Left lung (tissue), 10 donors: Measurements from ENCODE around the gene IL17RC. TPM values are rescaled to one million over a fixed set of nuclear protein-coding genes. Genes with fewer than 3 reads are reported as not detected.

ENCODE experiments used
- ATAC-seq: fragments of 200-7000 bp; cut with Tn5 transposase; one replicate; pipeline ENCODE4 v1.9.1; 2020; ENCODE audit warnings: moderate library complexity
- DNase-seq, 4 donors: peaks; one replicate each; pipeline ENCODE4 v3.0.0-alpha.2; 2013 to 2020
- H3K27ac ChIP-seq, 2 donors: fragments of 200-600 bp; sonication (generic) in 1 of 2; one replicate each; pipeline versions ENCODE4 v1.5.0 to v1.8.0; 2020 to 2021
- H3K27me3 ChIP-seq, 2 donors: fragments of 200-600 bp; sonication (generic) in 1 of 2; one replicate each; pipeline versions ENCODE4 v1.5.0 to v1.8.0; 2020 to 2021
- H3K36me3 ChIP-seq, 2 donors: fragments of 200-600 bp; sonication (generic) in 1 of 2; one replicate each; pipeline versions ENCODE4 v1.5.0 to v1.8.0; 2020 to 2021
- H3K4me1 ChIP-seq, 2 donors: fragments of 200-600 bp; one replicate each; pipeline ENCODE4 v1.8.0; 2021
- H3K4me3 ChIP-seq, 2 donors: fragments of 200-600 bp; sonication (generic) in 1 of 2; one replicate each; pipeline versions ENCODE4 v1.5.0 to v1.8.0; 2020 to 2021; ENCODE audit warnings: mild to moderate bottlenecking in 1 of 2
- H3K9me3 ChIP-seq, 2 donors: fragments of 200-600 bp; sonication (generic) in 1 of 2; one replicate each; pipeline versions ENCODE4 v1.5.0 to v1.8.0; 2020 to 2021
- CTCF ChIP-seq, 2 donors: fragments of 200-600 bp; sonication (generic) in 1 of 2; IDR thresholded peaks; one replicate each; pipeline versions ENCODE4 v1.5.0 to v1.8.0; 2021; ENCODE audit warnings: antibody characterized with exemption in 2 of 2
- intact Hi-C, 2 donors: fragments of 100-400 bp; cut with DNase I; formaldehyde crosslinking; loops; one replicate each; pipeline versions ENCODE4 v1.11.2 to v1.14.2; 2022
- polyA plus RNA-seq, 6 donors: library from polyadenylated mRNA; unstranded; fragments of 120-200 nt; gene quantifications; one replicate each; pipeline ENCODE4 v1.2.1, GENCODE V29; 2013; ENCODE audit not compliant: insufficient read length in 6 of 6
- total RNA-seq, 2 donors: library from RNA; stranded (reverse); fragmentation: NEBNext Ultra II Directional; extraction: Animal tissue kit (Norgen Biotek cat#: 25700); gene quantifications; one replicate each; pipeline ENCODE4 v1.2.1, GENCODE V29; 2021
- donor health status: DM: no; HTN: yes; CAD: no.
- donor health status: DM: no; HTN: no; CAD: no.

IL17RC gene
- total and polyA plus RNA-seq, 8 donors, result 20.4 to 54.4 (median 46.9) TPM

GRCh38 chr3:9957214-9957613 lies 40.3 kb downstream of the IL17RC start:
- intact Hi-C loops, result no loop called here

GRCh38 chr3:9965200-9965875 lies 48.4 kb downstream of the IL17RC start:
- no peaks in the 10 kb centered on the region for H3K9me3 ChIP-seq
- ATAC-seq, result no peak
- TF ChIP-seq CTCF (IDR thresholded peaks at IDR 0.05), result no peak
- no peak overlapping the region for H3K27ac ChIP-seq
- H3K27me3 ChIP-seq, result no peaks in the 10 kb centered on the region
- H3K4me3 ChIP-seq, result no peak overlapping the region
- no peak for DNase-seq
- H3K4me1 ChIP-seq, result no peaks in the 10 kb centered on the region
- intact Hi-C loops, result no loop called here
- peaks cover 5 to 88% of the 10 kb centered on the region in 2 donors for H3K36me3 ChIP-seq

More at GRCh38 chr3:9957214-9957613, 40.3 kb downstream of the IL17RC start:
- Histone ChIP-seq H3K27me3 (peaks cover 0 to 2% of the 10 kb centered on the region in 2 donors), H3K27ac (no peak overlapping the region), H3K9me3 (no peaks in the 10 kb centered on the region), H3K36me3 (peaks cover 0 to 14% of the 10 kb centered on the region in 2 donors), H3K4me3 (no peak overlapping the region), H3K4me1 (peaks cover under 1 to 3% of the 10 kb centered on the region in 2 donors)
- TF ChIP-seq CTCF (IDR thresholded peaks at IDR 0.05), result no peak
- DNase-seq (no peak), ATAC-seq (no peak)

- ATAC-seq (no peak), DNase-seq (no peak)
- intact Hi-C loops, result no loop called here
- no peaks in the 10 kb centered on the region for H3K27me3 ChIP-seq
- no peak overlapping the region for H3K4me3 ChIP-seq
- no peak overlapping the region for H3K27ac ChIP-seq
- H3K4me1 ChIP-seq, result no peaks in the 10 kb centered on the region
- TF ChIP-seq CTCF (IDR thresholded peaks at IDR 0.05), result no peak
- peaks cover 5 to 93% of the 10 kb centered on the region in 2 donors for H3K36me3 ChIP-seq
- H3K9me3 ChIP-seq, result no peaks in the 10 kb centered on the region
These were observed 49.9 kb downstream of the IL17RC start for GRCh38 chr3:9966841-9967240.

GRCh38 chr3:9969632-9970019 lies 52.7 kb downstream of the IL17RC start:
- Histone ChIP-seq H3K4me1 (no peaks in the 10 kb centered on the region), H3K36me3 (peaks cover 5 to 95% of the 10 kb centered on the region in 2 donors), H3K27me3 (no peaks in the 10 kb centered on the region), H3K4me3 (no peak overlapping the region), H3K27ac (peak overlapping the region; percentile 43 to 50), H3K9me3 (no peaks in the 10 kb centered on the region)
- no peak for ATAC-seq
- intact Hi-C loops, result no loop called here
- no peak for TF ChIP-seq CTCF (IDR thresholded peaks at IDR 0.05)
- no peak for DNase-seq

- Histone ChIP-seq H3K4me1 (no peaks in the 10 kb centered on the region), H3K27ac (peak overlapping the region; percentile 43 to 50), H3K4me3 (no peak overlapping the region), H3K9me3 (no peaks in the 10 kb centered on the region), H3K27me3 (no peaks in the 10 kb centered on the region), H3K36me3 (peaks cover 5 to 95% of the 10 kb centered on the region in 2 donors)
- intact Hi-C loops, result no loop called here
- no peak for TF ChIP-seq CTCF (IDR thresholded peaks at IDR 0.05)
- peak; percentile 86 for ATAC-seq
- DNase-seq, result no peak
These were observed 53.2 kb downstream of the IL17RC start for GRCh38 chr3:9970020-9970652.
